ENCODE results near the gene TSPAN11. TPM values are rescaled to one million over a fixed set of nuclear protein-coding genes. Genes with fewer than 3 reads are reported as not detected.

The TSPAN11 gene
- total and polyA plus RNA-seq, 2 of the 8 experiments (the other 6 are each of a cell fraction or from before 2014, with no cell fraction given) = 3.9 to 8.2 TPM

GRCh38 chr12:30936036-30936435 is 9.5 kb downstream of the TSPAN11 start:
- Histone ChIP-seq H3K56ac (replicated peaks; ENCODE audit: insufficient read length, low read depth, low read length) (no peak overlapping the region), H3K18ac (ENCODE audit: extremely low read depth, low read length) (no peak overlapping the region), H3K9ac (replicated peaks in 1 of 4; ENCODE audit: extremely low read depth in 1 of 4, low read depth in 3 of 4, low read length in 3 of 4) (no peak overlapping the region), H3K23me2 (ENCODE audit: low read depth, low read length) (no peaks in the 10 kb centered on the region), H3K4me2 (ENCODE audit: insufficient read depth in 1 of 2, low read depth in 2 of 2, low read length in 2 of 2) (no peak overlapping the region), H3K9me3 (ENCODE audit: insufficient read depth in 2 of 2, low read depth in 1 of 2, low read length in 1 of 2) (peaks cover 0 to 6% of the 10 kb centered on the region in 2 experiments; a peak in 2 of 4 replicates), H2BK120ac (replicated peaks; ENCODE audit: low read depth, low read length) (no peak overlapping the region), H3K79me2 (ENCODE audit: control insufficient read depth in 1 of 2, insufficient read depth in 2 of 2, low read length in 2 of 2) (no peaks in the 10 kb centered on the region; a peak in 1 of 4 replicates), H3K4me1 (replicated peaks in 1 of 4; ENCODE audit: control insufficient read depth in 3 of 4, insufficient read depth in 4 of 4, low read length in 3 of 4) (no peaks in the 10 kb centered on the region), H3K23ac (ENCODE audit: insufficient read length) (no peak overlapping the region), H4K5ac (ENCODE audit: insufficient read length, low read depth, low read length) (no peak overlapping the region), H3K4ac (replicated peaks; ENCODE audit: insufficient read length, low read depth, low read length) (no peak overlapping the region), H2BK20ac (ENCODE audit: low read length) (no peak overlapping the region), H2BK12ac (ENCODE audit: low read depth, low read length) (no peak overlapping the region), H3K27me3 (replicated peaks in 1 of 4; ENCODE audit: control insufficient read depth in 3 of 4, extremely low read depth in 1 of 4, insufficient read depth in 3 of 4, low read length in 3 of 4) (no peaks in the 10 kb centered on the region), H2BK15ac (ENCODE audit: low read length) (no peak overlapping the region), H2BK5ac (ENCODE audit: low read depth, low read length) (no peak overlapping the region), H3K79me1 (ENCODE audit: low read depth, low read length) (no peaks in the 10 kb centered on the region; the same call in 1 of the 2 replicates), H2AK5ac (ENCODE audit: low read depth, low read length) (no peak overlapping the region), H3K14ac (ENCODE audit: insufficient read length) (no peak overlapping the region), H3K4me3 (ENCODE audit: extremely low read depth in 1 of 4, insufficient read depth in 2 of 4, low read depth in 3 of 4, low read length in 4 of 4) (no peak overlapping the region), H3K36me3 (ENCODE audit: control insufficient read depth in 2 of 4, insufficient read depth in 4 of 4, low read length in 3 of 4) (no peaks in the 10 kb centered on the region), H4K20me1 (replicated peaks in 1 of 2; ENCODE audit: control insufficient read depth in 1 of 2, insufficient read depth in 2 of 2, low read length in 2 of 2) (no peaks in the 10 kb centered on the region), H2AFZ (ENCODE audit: low read length) (no peak overlapping the region), H4K91ac (replicated peaks; ENCODE audit: insufficient read length, low read length) (no peak overlapping the region), H4K8ac (ENCODE audit: extremely low read depth, insufficient read depth, low read length) (no peak overlapping the region), H3K27ac (ENCODE audit: low read depth, low read length) (no peak overlapping the region)
- ChIA-PET POLR2A (ENCODE audit: partially characterized antibody) (interaction anchor here (0.6 to 1.1 kb wide), 2 partner anchors 10 to 124 kb away, joined by 3 to 4 read pairs; partner anchors contain the start of gene TSPAN11), CTCF (ENCODE audit: partially characterized antibody) (interaction anchor here (0.8 to 1.6 kb wide), 7 partner anchors 9 to 302 kb away, joined by 3 to 8 read pairs (median 3); partner anchors contain the start of gene TSPAN11)
- peak in 1 of 2 experiments; percentile 29; a peak in 2 of 4 replicates for TF ChIP-seq RAD21 (IDR thresholded peaks at IDR 0.05 in 1 of 2, conservative IDR thresholded peaks at IDR 0.05 in 1 of 2; ENCODE audit: low read depth in 2 of 2, low read length in 2 of 2)
- no peak for TF ChIP-seq KDM5A (IDR thresholded peaks at IDR 0.05; ENCODE audit: low read length)
- DNase-seq (ENCODE audit: low read depth in 1 of 2, low spot score in 2 of 2) (no peak), FAIRE-seq (no peak)
- WGBS, 2 experiments (ENCODE audit: extremely low coverage in 1 of 2, insufficient coverage in 1 of 2, insufficient read length in 1 of 2, insufficient replicate concordance in 2 of 2, low coverage in 1 of 2, low lambda C conversion rate in 2 of 2, missing lambda C conversion rate in 1 of 2) = 37% methylated on average over 2 of the region's 2 CpGs; no CpG with 5 or more reads in 1 of the 2 experiments

Measured in H1 (cell line).